Activated B cell treated with CpG ODN at 0.5 μM for 24 hours (primary cell): ENCODE data around the gene ZBTB32. TPM values are rescaled to one million over a fixed set of nuclear protein-coding genes. Genes with fewer than 3 reads are reported as not detected.

ENCODE experiments used
- ATAC-seq: fragments of 200-7000 bp; cut with Tn5 transposase; one replicate; pipeline ENCODE4 v1.10.0; 2021; ENCODE audit warnings: low read depth, mild to moderate bottlenecking, moderate library complexity
- CTCF ChIA-PET: fragments of 350-600 bp; sonication (Branson Sonifier 250); formaldehyde crosslinking; loops from one replicate; lab custom pipeline; 2021; ENCODE audit warnings: antibody characterized with exemption; lab: Charles Lee
- POLR2A ChIA-PET: fragments of 350-600 bp; sonication (Branson Sonifier 250); formaldehyde crosslinking; loops from one replicate; lab custom pipeline; 2021; ENCODE audit warnings: antibody characterized with exemption; lab: Charles Lee
- DNase-seq: peaks from one replicate; pipeline ENCODE4 v3.0.0; 2022
- H3K27ac Mint-ChIP-seq: one replicate; pipeline ENCODE4 v1.8.0; 2020; ENCODE audit warnings: mixed read lengths
- H3K27me3 Mint-ChIP-seq: one replicate; pipeline ENCODE4 v1.8.0; 2021; ENCODE audit warnings: mixed read lengths
- H3K36me3 Mint-ChIP-seq: one replicate; pipeline ENCODE4 v1.8.0; 2021; ENCODE audit warnings: low read depth, mixed read lengths
- H3K4me1 Mint-ChIP-seq: one replicate; pipeline ENCODE4 v1.8.0; 2021; ENCODE audit warnings: mixed read lengths
- H3K4me3 Mint-ChIP-seq: one replicate; pipeline ENCODE4 v1.8.0; 2020; ENCODE audit warnings: mild to moderate bottlenecking, mixed read lengths
- H3K9me3 Mint-ChIP-seq: one replicate; pipeline ENCODE4 v1.8.0; 2020; ENCODE audit warnings: mixed read lengths
- CTCF ChIP-seq: fragments of 200-600 bp; IDR thresholded peaks from one replicate; pipeline ENCODE4 v1.8.0; 2022; ENCODE audit warnings: antibody characterized with exemption, mild to moderate bottlenecking
- intact Hi-C: fragments of 100-400 bp; cut with micrococcal nuclease; formaldehyde crosslinking; loops from one replicate; pipeline ENCODE4 v1.15.1; 2024
- total RNA-seq: library from RNA; stranded (reverse); gene quantifications from 2 replicates; pipeline ENCODE4 v1.2.3, GENCODE V29; 2022

The ZBTB32 gene
- total RNA-seq, 1 donor from 2014 or later = 21.4 TPM

DNA sequence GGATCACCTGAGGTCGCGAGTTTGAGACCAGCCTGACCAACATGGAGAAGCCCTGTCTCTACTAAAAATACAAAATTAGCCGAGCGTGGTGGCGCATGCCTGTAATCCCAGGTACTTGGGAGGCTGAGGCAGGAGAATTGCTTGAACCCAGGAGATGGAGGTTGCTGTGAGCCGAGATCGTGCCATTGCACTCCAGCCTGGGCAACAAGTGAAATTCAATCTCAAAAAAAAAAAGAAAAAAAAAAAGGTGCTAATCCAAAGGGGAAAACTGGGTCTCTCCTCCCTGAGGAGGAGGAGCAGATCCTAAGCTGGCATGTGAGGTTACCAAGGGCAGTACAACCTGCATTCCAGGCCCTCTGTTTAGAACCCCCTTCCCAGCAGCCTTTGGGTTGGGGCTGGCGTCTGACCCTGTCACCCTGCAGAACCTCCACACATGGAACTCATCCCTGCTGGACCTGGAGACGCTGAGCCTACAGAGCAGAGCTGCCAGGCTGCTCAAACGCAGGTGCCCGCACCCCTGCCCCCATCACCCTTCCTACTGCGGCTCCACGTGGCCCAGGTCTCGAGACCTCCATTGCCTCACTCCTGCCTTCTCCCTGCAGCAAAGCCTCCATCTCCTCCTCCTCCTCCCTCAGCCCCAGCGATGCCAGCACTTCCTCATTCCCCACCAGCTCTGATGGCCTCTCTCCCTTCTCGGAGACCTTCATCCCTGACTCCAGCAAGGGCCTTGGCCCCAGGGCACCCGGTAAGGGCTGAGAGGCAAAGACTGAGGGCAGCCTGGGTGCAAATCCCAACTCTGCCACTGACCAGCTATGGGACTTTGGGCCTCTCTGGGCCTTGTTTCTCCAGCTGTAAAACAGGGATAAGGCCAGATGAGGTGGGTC lies 60.3 kb downstream of the ZBTB32 start:
- ATAC-seq (no peak), DNase-seq (no peak)
- Mint-ChIP-seq H3K4me3 (no peak overlapping the region), H3K4me1 (no peaks in the 10 kb centered on the region), H3K9me3 (no peaks in the 10 kb centered on the region), H3K27me3 (no peaks in the 10 kb centered on the region), H3K36me3 (peaks cover 41% of the 10 kb centered on the region), H3K27ac (no peak overlapping the region)
- intact Hi-C loops = no loop called here
- ChIA-PET CTCF (no interaction called here), POLR2A (no interaction called here)
- no peak for TF ChIP-seq CTCF

Other genes with a start within 250 kb of the ZBTB32 start
- gene KRTDAP, start 214.1 kb upstream of the ZBTB32 start, total RNA-seq = not detected in 2 replicates
- gene DMKN, start 190.9 kb upstream of the ZBTB32 start, total RNA-seq = 1.5 and 1.7 TPM in 2 replicates
- gene SBSN, start 176.2 kb upstream of the ZBTB32 start, total RNA-seq = not detected in 2 replicates
- gene GAPDHS, start 171.1 kb upstream of the ZBTB32 start, total RNA-seq = not detected in 2 replicates
- gene TMEM147, start 158.9 kb upstream of the ZBTB32 start, total RNA-seq = 46.9 and 55.3 TPM in 2 replicates
- gene ATP4A, start 140.9 kb upstream of the ZBTB32 start, total RNA-seq = not detected in 2 replicates
- gene PMIS2, start 118.4 kb upstream of the ZBTB32 start, total RNA-seq = not detected in 2 replicates
- gene HAUS5, start 91.8 kb upstream of the ZBTB32 start, total RNA-seq = 31.5 and 36.1 TPM in 2 replicates
- gene RBM42, start 75.5 kb upstream of the ZBTB32 start, total RNA-seq = 73.6 and 76.1 TPM in 2 replicates
- 0.32 TPM in 1 of 2 replicates, not detected in the other for gene ETV2, start 62.8 kb upstream of the ZBTB32 start, total RNA-seq
- 334 and 401 TPM in 2 replicates for gene COX6B1, start 56.2 kb upstream of the ZBTB32 start, total RNA-seq
- gene UPK1A, start 38.0 kb upstream of the ZBTB32 start, total RNA-seq = not detected in 2 replicates
- 65.6 and 65.8 TPM in 2 replicates for gene KMT2B, start 13.4 kb downstream of the ZBTB32 start, total RNA-seq
- gene IGFLR1, start 37.9 kb downstream of the ZBTB32 start, total RNA-seq = 130 and 133 TPM in 2 replicates
- 41.0 and 46.1 TPM in 2 replicates for gene U2AF1L4, start 40.9 kb downstream of the ZBTB32 start, total RNA-seq
- 45.0 and 45.6 TPM in 2 replicates for gene PSENEN, start 41.1 kb downstream of the ZBTB32 start, total RNA-seq
- gene LIN37, start 44.0 kb downstream of the ZBTB32 start, total RNA-seq = 12.2 and 14.3 TPM in 2 replicates
- not detected in 2 replicates for gene HSPB6, start 52.5 kb downstream of the ZBTB32 start, total RNA-seq
- gene PROSER3, start 53.6 kb downstream of the ZBTB32 start, total RNA-seq = 43.7 and 60.5 TPM in 2 replicates
- 9.3 and 15.0 TPM in 2 replicates for gene ARHGAP33, start 71.0 kb downstream of the ZBTB32 start, total RNA-seq
- not detected in 2 replicates for gene PRODH2, start 108.3 kb downstream of the ZBTB32 start, total RNA-seq
- gene NPHS1, start 147.9 kb downstream of the ZBTB32 start, total RNA-seq = 0.18 TPM in 1 of 2 replicates, not detected in the other
- gene KIRREL2, start 152.4 kb downstream of the ZBTB32 start, total RNA-seq = not detected in 2 replicates
- gene APLP1, start 164.0 kb downstream of the ZBTB32 start, total RNA-seq = not detected in 2 replicates
- 120 and 143 TPM in 2 replicates for gene NFKBID, start 196.0 kb downstream of the ZBTB32 start, total RNA-seq
- gene HCST, start 198.0 kb downstream of the ZBTB32 start, total RNA-seq = 2.9 and 3.5 TPM in 2 replicates
- 0.83 TPM in 1 of 2 replicates, not detected in the other for gene TYROBP, start 203.7 kb downstream of the ZBTB32 start, total RNA-seq
- gene LRFN3, start 231.8 kb downstream of the ZBTB32 start, total RNA-seq = 1.8 TPM in 2 replicates